Endodermal cell (in vitro differentiated cells): ENCODE results near the gene TBX3. TPM values are rescaled to one million over a fixed set of nuclear protein-coding genes. Genes with fewer than 3 reads are reported as not detected.

Experiments
- DNase-seq: peaks from one replicate; pipeline ENCODE4 v3.0.0-alpha.2; 2017
- H3K27ac ChIP-seq: 2 replicates; pipeline ENCODE4 v1.5.1; 2013; ENCODE audit warnings: mild to moderate bottlenecking, low read depth, low read length, moderate library complexity
- H3K27me3 ChIP-seq: 2 replicates; pipeline ENCODE4 v1.6.1; 2013; ENCODE audit warnings: mild to moderate bottlenecking, low read length, moderate library complexity; ENCODE audit not compliant: insufficient read depth, control insufficient read depth, poor library complexity, severe bottlenecking
- H3K36me3 ChIP-seq: 2 replicates; pipeline ENCODE4 v1.7.0; 2013; ENCODE audit warnings: mild to moderate bottlenecking, low read length, moderate library complexity; ENCODE audit not compliant: control insufficient read depth, insufficient read depth
- H3K4me1 ChIP-seq: one replicate; pipeline ENCODE4 v1.7.0; 2013; ENCODE audit warnings: low read length; ENCODE audit not compliant: control insufficient read depth, insufficient read depth
- H3K4me3 ChIP-seq: 2 replicates; pipeline ENCODE4 v1.5.1; 2013; ENCODE audit warnings: mild to moderate bottlenecking, low read length, moderate library complexity
- H3K9ac ChIP-seq: 2 replicates; pipeline ENCODE4 v1.6.1; 2013; ENCODE audit warnings: mild to moderate bottlenecking, low read length, moderate library complexity; ENCODE audit not compliant: poor library complexity, severe bottlenecking; ENCODE audit errors: extremely low read depth
- H3K9me3 ChIP-seq: 2 replicates; pipeline ENCODE4 v1.6.1; 2013; ENCODE audit warnings: mild to moderate bottlenecking, low read length, moderate library complexity; ENCODE audit not compliant: control insufficient read depth
- H3K27ac Mint-ChIP-seq: 2 replicates; pipeline ENCODE4 v1.8.0; 2020; ENCODE audit warnings: mixed read lengths
- H3K27me3 Mint-ChIP-seq: 2 replicates; pipeline ENCODE4 v1.8.0; 2021; ENCODE audit warnings: mild to moderate bottlenecking, mixed read lengths; ENCODE audit not compliant: insufficient read depth
- H3K36me3 Mint-ChIP-seq: 2 replicates; pipeline ENCODE4 v1.8.0; 2020; ENCODE audit warnings: low read depth, mixed read lengths
- H3K4me1 Mint-ChIP-seq: 2 replicates; pipeline ENCODE4 v1.8.0; 2020; ENCODE audit warnings: mixed read lengths
- H3K4me3 Mint-ChIP-seq: 2 replicates; pipeline ENCODE4 v1.8.0; 2020; ENCODE audit warnings: mild to moderate bottlenecking, moderate library complexity, mixed read lengths
- H3K9me3 Mint-ChIP-seq: 2 replicates; pipeline ENCODE4 v1.8.0; 2020; ENCODE audit warnings: mild to moderate bottlenecking, mixed read lengths
- CTCF ChIP-seq: fragments of 200-600 bp; sonication (generic); conservative IDR thresholded peaks from 2 replicates; pipeline ENCODE4 v1.5.0; 2021; ENCODE audit warnings: antibody characterized with exemption, mild to moderate bottlenecking
- WGBS, 2 experiments: methylation state at CpG; one replicate each; pipeline versions ENCODE4 v1.1.5 to v1.1.7; 2013; ENCODE audit warnings: missing lambda C conversion rate in 2 of 2, mixed read lengths in 1 of 2; ENCODE audit not compliant: insufficient coverage in 1 of 2, insufficient read length in 1 of 2; 5-methylcytosine and 5-hydroxymethylcytosine counted together
- total RNA-seq, 2 donors: library from RNA; stranded (reverse); fragmentation: NEBNext Ultra II Directional in 1 of 2; extraction: Animal tissue kit (Norgen Biotek cat#: 25700) in 1 of 2; gene quantifications; 2 replicates in 1 of 2; 3 replicates in 1 of 2; pipeline ENCODE4 v1.2.1, GENCODE V29; 2021

TBX3 gene
- total RNA-seq, 2 donors from 2014 or later, result 80.8 to 88.1 TPM

GRCh38 chr12:114713466-114714215 is 29.7 kb upstream of the TBX3 start:
- WGBS, 2 experiments, result 86 to 94% methylated on average over 4 to 9 of the region's 9 CpGs
- Mint-ChIP-seq H3K9me3 (peaks cover 14% of the 10 kb centered on the region), H3K4me1 (peaks cover 33% of the 10 kb centered on the region), H3K36me3 (no peaks in the 10 kb centered on the region), H3K4me3 (no peak overlapping the region), H3K27ac (no peak overlapping the region), H3K27me3 (peaks cover 5% of the 10 kb centered on the region)
- Histone ChIP-seq H3K27ac (no peak overlapping the region), H3K4me1 (peaks cover 17% of the 10 kb centered on the region), H3K9ac (no peak overlapping the region), H3K27me3 (no peaks in the 10 kb centered on the region), H3K9me3 (peaks cover 6% of the 10 kb centered on the region), H3K4me3 (peak overlapping the region; percentile 45), H3K36me3 (no peaks in the 10 kb centered on the region)
- TF ChIP-seq CTCF, result no peak
- DNase-seq, result no peak

- Histone ChIP-seq H3K4me3 (peak overlapping the region; percentile 57), H3K27ac (no peak overlapping the region), H3K4me1 (peaks cover 17% of the 10 kb centered on the region), H3K9ac (peak overlapping the region; percentile 32), H3K9me3 (peaks cover 6% of the 10 kb centered on the region), H3K36me3 (no peaks in the 10 kb centered on the region), H3K27me3 (no peaks in the 10 kb centered on the region)
- TF ChIP-seq CTCF, result no peak
- H3K9me3 Mint-ChIP-seq, result peaks cover 15% of the 10 kb centered on the region
- peaks cover 33% of the 10 kb centered on the region for H3K4me1 Mint-ChIP-seq
- H3K27ac Mint-ChIP-seq, result peak overlapping the region; percentile 93
- H3K36me3 Mint-ChIP-seq, result no peaks in the 10 kb centered on the region
- peak; percentile 92 for DNase-seq
- WGBS, 2 experiments, result 1% methylated on average over 4 of the region's 4 CpGs; no CpG with 5 or more reads in 1 of the 2 experiments
- H3K27me3 Mint-ChIP-seq, result peaks cover 4% of the 10 kb centered on the region
- H3K4me3 Mint-ChIP-seq, result peak overlapping the region; percentile 5
Measured at GRCh38 chr12:114711689-114712152, 27.7 kb upstream of the TBX3 start.

- Mint-ChIP-seq H3K27ac (peak overlapping the region; percentile 53), H3K4me3 (no peak overlapping the region), H3K9me3 (peaks cover 15% of the 10 kb centered on the region), H3K36me3 (no peaks in the 10 kb centered on the region), H3K27me3 (peaks cover 2% of the 10 kb centered on the region), H3K4me1 (peaks cover 43% of the 10 kb centered on the region)
- no peaks in the 10 kb centered on the region for H3K36me3 ChIP-seq
- peaks cover 6% of the 10 kb centered on the region for H3K9me3 ChIP-seq
- no peak for TF ChIP-seq CTCF
- no peaks in the 10 kb centered on the region for H3K27me3 ChIP-seq
- no peak overlapping the region for H3K9ac ChIP-seq
- 70% methylated on average over 7 of the region's 7 CpGs; no CpG with 5 or more reads in 1 of the 2 experiments for WGBS, 2 experiments
- DNase-seq, result peak; percentile 64
- H3K4me1 ChIP-seq, result peaks cover 17% of the 10 kb centered on the region
- no peak overlapping the region for H3K27ac ChIP-seq
- H3K4me3 ChIP-seq, result no peak overlapping the region
Measured at GRCh38 chr12:114710151-114710550, 26.2 kb upstream of the TBX3 start.
